ENCODE results near the gene PFKL.
"Not testable (repeated sequence)": the region's sequence is repeated elsewhere in the genome, so short reads cannot be mapped to it uniquely, and the experiment has no call there.

The PFKL gene

GRCh38 chr21:44295163-44295573 lies 4.7 kb upstream of the PFKL start:
- DNase-seq = no peak

- DNase-seq = no peak
These were observed 4.2 kb upstream of the PFKL start for GRCh38 chr21:44295646-44296045.

GRCh38 chr21:44296103-44296519 lies 3.7 kb upstream of the PFKL start:
- DNase-seq = no peak

GRCh38 chr21:44296916-44297315 lies 2.9 kb upstream of the PFKL start:
- no peak for DNase-seq

GRCh38 chr21:44297525-44298290 lies 2.1 kb upstream of the PFKL start:
- peak; percentile 78 for DNase-seq

- no peak for DNase-seq
These were observed 1.6 kb upstream of the PFKL start for GRCh38 chr21:44298301-44298700.

- no peak for DNase-seq
These were observed 782 bp upstream of the PFKL start for GRCh38 chr21:44299085-44299457.

GRCh38 chr21:44300262-44300959 lies 558 bp downstream of the PFKL start:
- DNase-seq = peak; percentile 51

- no peak for DNase-seq
These were observed 1.3 kb downstream of the PFKL start for GRCh38 chr21:44301141-44301540.

GRCh38 chr21:44301961-44302406 lies 2.1 kb downstream of the PFKL start:
- DNase-seq = no peak

- not testable (repeated sequence) for DNase-seq
These were observed 2.9 kb downstream of the PFKL start for GRCh38 chr21:44302573-44303401.

- no peak for DNase-seq
These were observed 3.7 kb downstream of the PFKL start for GRCh38 chr21:44303490-44303981.

- no peak for DNase-seq
These were observed 4.3 kb downstream of the PFKL start for GRCh38 chr21:44304011-44304616.

GRCh38 chr21:44304877-44305293 lies 5.0 kb downstream of the PFKL start:
- DNase-seq = peak; percentile 43

GRCh38 chr21:44305691-44306090 lies 5.8 kb downstream of the PFKL start:
- DNase-seq = no peak

- no peak for DNase-seq
These were observed 7.3 kb downstream of the PFKL start for GRCh38 chr21:44306936-44307704.

- DNase-seq = no peak
These were observed 11.0 kb downstream of the PFKL start for GRCh38 chr21:44310628-44311507.

GRCh38 chr21:44312089-44312488 lies 12.2 kb downstream of the PFKL start:
- no peak for DNase-seq

GRCh38 chr21:44312716-44313115 lies 12.9 kb downstream of the PFKL start:
- DNase-seq = no peak

- no peak for DNase-seq
These were observed 13.6 kb downstream of the PFKL start for GRCh38 chr21:44313451-44313850.

- no peak for DNase-seq
These were observed 14.3 kb downstream of the PFKL start for GRCh38 chr21:44314128-44314527.
